ENCODE results near the gene FBXL7.

FBXL7 gene

DNA sequence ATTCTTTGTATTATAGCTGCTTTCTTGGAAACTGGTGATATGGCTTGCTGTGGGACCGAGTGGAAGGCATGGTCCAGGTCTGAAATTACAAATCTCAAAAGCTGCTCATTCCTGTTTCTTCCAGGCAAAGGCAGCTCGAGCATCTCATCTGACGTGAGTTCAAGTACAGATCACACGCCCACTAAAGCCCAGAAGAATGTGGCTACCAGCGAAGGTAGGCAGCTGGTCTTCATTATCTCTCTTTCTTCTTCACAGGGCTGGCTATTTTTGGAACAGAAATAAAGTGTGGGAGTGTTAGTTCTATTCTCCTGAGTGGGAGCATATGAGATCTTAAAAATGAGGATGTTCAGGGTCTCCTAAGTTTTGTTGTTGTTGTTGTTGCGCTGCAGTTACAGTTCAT lies 115.9 kb downstream of the FBXL7 start:
- TF ChIP-seq, protein P1, sequence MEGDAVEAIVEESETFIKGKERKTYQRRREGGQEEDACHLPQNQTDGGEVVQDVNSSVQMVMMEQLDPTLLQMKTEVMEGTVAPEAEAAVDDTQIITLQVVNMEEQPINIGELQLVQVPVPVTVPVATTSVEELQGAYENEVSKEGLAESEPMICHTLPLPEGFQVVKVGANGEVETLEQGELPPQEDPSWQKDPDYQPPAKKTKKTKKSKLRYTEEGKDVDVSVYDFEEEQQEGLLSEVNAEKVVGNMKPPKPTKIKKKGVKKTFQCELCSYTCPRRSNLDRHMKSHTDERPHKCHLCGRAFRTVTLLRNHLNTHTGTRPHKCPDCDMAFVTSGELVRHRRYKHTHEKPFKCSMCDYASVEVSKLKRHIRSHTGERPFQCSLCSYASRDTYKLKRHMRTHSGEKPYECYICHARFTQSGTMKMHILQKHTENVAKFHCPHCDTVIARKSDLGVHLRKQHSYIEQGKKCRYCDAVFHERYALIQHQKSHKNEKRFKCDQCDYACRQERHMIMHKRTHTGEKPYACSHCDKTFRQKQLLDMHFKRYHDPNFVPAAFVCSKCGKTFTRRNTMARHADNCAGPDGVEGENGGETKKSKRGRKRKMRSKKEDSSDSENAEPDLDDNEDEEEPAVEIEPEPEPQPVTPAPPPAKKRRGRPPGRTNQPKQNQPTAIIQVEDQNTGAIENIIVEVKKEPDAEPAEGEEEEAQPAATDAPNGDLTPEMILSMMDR (IDR thresholded peaks at IDR 0.05; ENCODE audit: low read depth, low read length): no peak
- DNase-seq (ENCODE audit: low read depth in 2 of 2): no peak
- H3K4me3 ChIP-seq (replicated peaks in 1 of 2; ENCODE audit: low read depth in 2 of 2, low read length in 2 of 2): no peak overlapping the region

DNA sequence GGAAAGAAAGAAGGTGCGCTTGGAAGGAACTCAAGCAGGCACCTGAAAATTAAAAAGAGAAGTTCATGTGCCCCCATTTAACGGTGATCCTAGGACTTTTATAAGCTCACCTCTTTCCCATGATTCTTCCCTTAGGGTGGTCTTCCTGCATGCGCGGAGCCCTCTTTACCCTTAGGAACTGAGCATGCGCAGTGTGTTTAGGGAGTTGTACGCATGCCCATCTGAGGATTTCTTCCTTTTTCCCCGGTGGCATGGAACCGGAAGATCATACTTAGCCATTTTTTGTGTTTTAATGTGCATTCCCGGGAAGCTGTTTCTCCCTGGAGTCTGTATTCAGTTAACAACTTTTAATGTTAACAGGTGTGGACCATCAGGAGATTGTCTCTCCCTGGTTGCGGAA lies 119.0 kb downstream of the FBXL7 start:
- TF ChIP-seq, protein P1 (IDR thresholded peaks at IDR 0.05; ENCODE audit: low read depth, low read length): no peak
- H3K4me3 ChIP-seq (replicated peaks in 1 of 2; ENCODE audit: low read depth in 2 of 2, low read length in 2 of 2): no peak overlapping the region
- no peak for DNase-seq (ENCODE audit: low read depth in 2 of 2)

DNA sequence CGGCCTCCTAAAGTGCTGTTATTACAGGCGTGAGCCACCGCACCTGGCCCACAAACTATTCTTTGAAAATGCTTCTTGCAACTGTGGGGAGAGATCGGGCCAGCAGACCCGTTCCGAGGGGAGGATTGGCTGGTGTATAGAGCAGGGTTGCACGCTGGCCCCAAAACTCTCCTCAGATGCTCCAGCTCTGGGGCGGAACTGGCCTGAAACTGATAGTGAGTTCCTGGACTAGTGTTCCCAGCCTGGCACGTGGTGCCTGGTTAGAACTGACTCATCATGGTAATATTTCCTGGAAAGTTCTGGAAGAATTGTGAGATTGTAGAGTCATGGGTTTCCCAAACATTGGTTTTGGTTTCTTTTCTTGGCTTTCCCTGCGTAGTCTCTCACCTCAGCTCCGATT lies 120.5 kb downstream of the FBXL7 start:
- TF ChIP-seq, protein P1 (IDR thresholded peaks at IDR 0.05; ENCODE audit: low read depth, low read length): no peak
- DNase-seq (ENCODE audit: low read depth in 2 of 2): peak; percentile 79 to 86
- H3K4me3 ChIP-seq (replicated peaks in 1 of 2; ENCODE audit: low read depth in 2 of 2, low read length in 2 of 2): no peak overlapping the region

DNA sequence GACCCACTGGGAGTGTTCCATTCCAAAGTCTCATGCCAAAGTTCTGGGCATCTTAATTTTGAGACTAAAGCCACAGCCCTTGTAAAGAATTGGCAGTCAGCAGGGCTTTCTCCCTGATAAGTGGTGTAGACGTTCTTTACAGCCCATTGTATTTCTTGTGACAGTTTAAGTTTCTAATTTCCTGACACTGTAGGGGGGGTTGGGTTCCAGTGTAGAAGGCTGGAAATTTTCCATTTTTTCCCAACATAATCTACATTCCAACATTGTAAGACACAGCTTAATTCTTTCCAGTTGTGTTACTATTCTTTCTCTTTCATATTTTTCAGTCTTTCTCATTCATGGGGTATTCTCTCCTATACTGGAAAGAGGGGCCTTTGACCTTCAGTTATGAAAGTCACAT lies 121.1 kb downstream of the FBXL7 start:
- no peak overlapping the region for H3K4me3 ChIP-seq (replicated peaks in 1 of 2; ENCODE audit: low read depth in 2 of 2, low read length in 2 of 2)
- peak in 1 of 2 donors; percentile 75 for DNase-seq (ENCODE audit: low read depth in 2 of 2)
- TF ChIP-seq, protein P1 (IDR thresholded peaks at IDR 0.05; ENCODE audit: low read depth, low read length): no peak

DNA sequence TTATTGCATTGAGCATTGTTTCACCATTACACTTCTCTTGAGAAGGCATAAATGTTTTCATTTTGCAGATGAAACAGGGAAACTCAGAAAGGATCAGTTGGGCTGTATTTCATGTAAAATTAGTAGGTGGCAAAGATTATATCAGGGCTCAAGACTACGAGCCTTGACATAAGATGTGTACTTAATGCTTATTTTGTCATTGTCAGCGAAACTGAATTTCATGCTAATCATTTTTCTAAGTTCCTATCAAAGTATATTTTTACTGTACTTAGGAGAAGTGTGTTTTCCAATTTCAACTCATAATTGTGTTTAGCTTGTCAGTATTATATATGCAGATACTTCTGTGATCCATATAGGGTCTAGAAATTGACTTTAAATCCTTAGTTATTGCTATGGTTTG lies 123.8 kb downstream of the FBXL7 start:
- TF ChIP-seq, protein P1 (IDR thresholded peaks at IDR 0.05; ENCODE audit: low read depth, low read length): no peak
- no peak overlapping the region for H3K4me3 ChIP-seq (replicated peaks in 1 of 2; ENCODE audit: low read depth in 2 of 2, low read length in 2 of 2)

DNA sequence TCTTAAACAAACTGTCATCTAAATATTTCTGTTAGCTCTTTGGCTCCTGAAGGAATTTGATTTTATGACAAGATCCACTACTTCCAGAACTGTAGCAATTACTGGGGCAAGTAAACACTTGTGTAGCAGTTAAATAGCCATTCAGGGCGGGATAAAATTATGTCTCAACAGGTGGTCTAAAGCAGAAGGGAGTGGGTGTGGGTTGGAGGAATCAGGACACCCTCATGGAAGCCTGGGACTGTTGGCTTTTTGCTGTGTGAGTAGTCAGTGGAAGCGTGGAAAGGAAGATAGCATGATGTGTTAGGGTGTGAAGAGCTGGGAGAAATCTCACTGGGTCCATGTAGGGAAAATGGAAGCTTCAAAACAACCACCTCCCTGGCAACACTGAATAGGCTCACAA lies 127.1 kb downstream of the FBXL7 start:
- DNase-seq (ENCODE audit: low read depth in 2 of 2): no peak
- no peak overlapping the region for H3K4me3 ChIP-seq (replicated peaks in 1 of 2; ENCODE audit: low read depth in 2 of 2, low read length in 2 of 2)
- TF ChIP-seq, protein P1 (IDR thresholded peaks at IDR 0.05; ENCODE audit: low read depth, low read length): no peak

More for the DNA sequence above, 123.8 kb downstream of the FBXL7 start:
- no peak for DNase-seq (ENCODE audit: low read depth in 2 of 2)

DNA sequence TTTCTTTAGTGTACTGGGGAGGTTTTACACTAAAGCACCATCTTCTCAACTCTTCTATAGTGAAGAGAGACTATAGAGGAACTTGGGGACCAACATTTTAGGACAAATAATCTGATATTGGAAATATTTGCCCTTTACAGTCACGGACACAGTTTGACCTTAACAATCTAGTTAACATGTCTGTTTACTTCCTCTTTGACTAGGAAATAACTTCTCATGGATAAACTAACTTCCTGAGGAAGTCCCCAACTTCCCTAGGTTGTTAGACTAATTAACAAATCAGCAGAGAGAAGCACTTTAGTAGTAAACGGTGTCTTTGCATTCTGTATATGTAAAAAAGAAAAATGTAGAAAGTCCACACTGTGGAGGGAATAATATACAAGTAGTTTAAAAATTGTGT lies 127.7 kb downstream of the FBXL7 start:
- no peak overlapping the region for H3K4me3 ChIP-seq (replicated peaks in 1 of 2; ENCODE audit: low read depth in 2 of 2, low read length in 2 of 2)
- DNase-seq (ENCODE audit: low read depth in 2 of 2): no peak
- TF ChIP-seq, protein P1 (IDR thresholded peaks at IDR 0.05; ENCODE audit: low read depth, low read length): no peak
